ENCODE measurements around the gene HRH3.

HRH3 gene

DNA sequence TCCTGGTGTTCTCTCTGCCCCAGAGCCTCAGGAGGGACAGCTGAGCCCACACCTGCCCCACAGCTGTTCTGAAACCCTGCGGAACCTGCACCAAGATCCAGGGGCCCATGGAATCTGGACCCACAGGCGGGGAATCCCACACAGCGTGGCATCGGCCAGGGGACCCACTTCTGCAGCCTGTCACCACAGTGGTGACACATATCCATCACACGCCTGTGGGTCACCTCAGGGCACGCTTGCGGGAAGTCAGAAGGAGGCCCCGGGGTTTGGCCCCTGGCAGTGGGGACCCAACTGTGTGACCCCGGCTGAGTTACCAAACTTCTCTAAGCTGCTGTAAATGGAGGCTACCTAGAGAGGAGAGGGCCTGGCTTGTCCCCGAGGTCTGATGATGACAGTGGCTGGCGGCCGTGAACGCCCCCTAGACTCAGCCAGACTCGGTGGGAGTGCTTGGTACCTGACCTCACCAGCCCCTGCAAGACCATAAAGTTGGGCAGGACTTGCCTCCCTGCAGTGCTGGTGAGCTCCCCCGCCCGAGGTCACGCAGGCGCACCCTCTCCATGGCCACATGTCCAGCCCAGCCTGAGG, 2.3 kb upstream of the HRH3 start:
- Histone ChIP-seq H3K4me1 (ENCODE audit: control insufficient read depth, insufficient read depth, low read length) (peaks cover 15% of the 10 kb centered on the region), H3K36me3 (ENCODE audit: control insufficient read depth, insufficient read depth, low read length) (no peaks in the 10 kb centered on the region), H3K27me3 (ENCODE audit: control insufficient read depth, insufficient read depth, low read length) (peaks cover 94% of the 10 kb centered on the region), H3K4me3 (ENCODE audit: low read depth, low read length) (no peak overlapping the region), H3K9me3 (ENCODE audit: control insufficient read depth, insufficient read depth, low read depth, low read length) (no peaks in the 10 kb centered on the region), H3K9ac (ENCODE audit: low read length) (no peak overlapping the region), H3K27ac (ENCODE audit: low read depth, low read length) (no peak overlapping the region)

DNA sequence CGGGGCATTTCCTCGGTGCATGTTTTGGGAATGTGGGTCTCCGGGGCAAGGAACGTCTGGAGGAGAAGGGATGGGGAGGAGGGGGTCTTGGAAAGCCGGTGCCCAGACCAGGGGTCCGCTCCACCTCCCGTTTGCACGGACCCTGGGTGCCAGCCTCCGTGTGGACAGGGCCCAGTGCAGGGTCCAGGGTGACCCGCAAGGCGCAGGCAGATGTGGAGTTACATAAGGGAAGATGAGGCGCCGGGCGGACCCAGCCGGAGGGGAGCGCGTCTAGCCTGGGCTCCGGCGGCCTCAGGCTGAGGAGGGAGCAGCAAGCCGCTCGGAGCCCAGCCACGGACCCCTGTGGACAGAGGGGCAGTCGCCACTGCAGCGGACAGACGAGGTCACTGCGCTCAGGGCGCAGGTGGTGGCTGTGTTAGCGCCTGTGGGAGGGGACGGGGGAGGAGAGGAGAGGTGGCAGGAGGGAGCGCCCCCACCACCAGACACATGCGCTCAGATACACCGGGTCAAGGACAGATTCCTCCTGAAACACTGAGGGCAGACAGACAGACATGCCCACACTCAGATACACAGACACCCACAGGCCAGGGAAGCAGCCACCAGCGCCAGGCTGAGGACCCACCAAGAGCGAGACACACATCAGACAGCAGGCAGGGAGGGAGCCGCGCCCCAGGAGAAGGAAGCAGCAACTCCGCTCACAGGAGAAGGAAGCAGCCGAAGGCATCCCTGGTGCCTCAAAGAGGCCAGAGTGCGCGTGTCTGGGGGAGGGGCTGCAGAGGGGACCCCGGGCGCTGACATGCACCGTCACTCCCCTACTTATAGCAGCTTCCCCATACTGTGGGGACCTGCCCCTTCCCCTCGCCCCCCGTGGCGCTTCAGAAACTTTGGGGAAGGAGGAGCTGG, 839 bp upstream of the HRH3 start:
- Histone ChIP-seq H3K27ac (ENCODE audit: low read depth, low read length) (no peak overlapping the region), H3K36me3 (ENCODE audit: control insufficient read depth, insufficient read depth, low read length) (no peaks in the 10 kb centered on the region), H3K27me3 (ENCODE audit: control insufficient read depth, insufficient read depth, low read length) (peaks cover 98% of the 10 kb centered on the region), H3K4me1 (ENCODE audit: control insufficient read depth, insufficient read depth, low read length) (peaks cover 15% of the 10 kb centered on the region), H3K4me3 (ENCODE audit: low read depth, low read length) (peak overlapping the region; percentile 57), H3K9ac (ENCODE audit: low read length) (no peak overlapping the region), H3K9me3 (ENCODE audit: control insufficient read depth, insufficient read depth, low read depth, low read length) (no peaks in the 10 kb centered on the region)

DNA sequence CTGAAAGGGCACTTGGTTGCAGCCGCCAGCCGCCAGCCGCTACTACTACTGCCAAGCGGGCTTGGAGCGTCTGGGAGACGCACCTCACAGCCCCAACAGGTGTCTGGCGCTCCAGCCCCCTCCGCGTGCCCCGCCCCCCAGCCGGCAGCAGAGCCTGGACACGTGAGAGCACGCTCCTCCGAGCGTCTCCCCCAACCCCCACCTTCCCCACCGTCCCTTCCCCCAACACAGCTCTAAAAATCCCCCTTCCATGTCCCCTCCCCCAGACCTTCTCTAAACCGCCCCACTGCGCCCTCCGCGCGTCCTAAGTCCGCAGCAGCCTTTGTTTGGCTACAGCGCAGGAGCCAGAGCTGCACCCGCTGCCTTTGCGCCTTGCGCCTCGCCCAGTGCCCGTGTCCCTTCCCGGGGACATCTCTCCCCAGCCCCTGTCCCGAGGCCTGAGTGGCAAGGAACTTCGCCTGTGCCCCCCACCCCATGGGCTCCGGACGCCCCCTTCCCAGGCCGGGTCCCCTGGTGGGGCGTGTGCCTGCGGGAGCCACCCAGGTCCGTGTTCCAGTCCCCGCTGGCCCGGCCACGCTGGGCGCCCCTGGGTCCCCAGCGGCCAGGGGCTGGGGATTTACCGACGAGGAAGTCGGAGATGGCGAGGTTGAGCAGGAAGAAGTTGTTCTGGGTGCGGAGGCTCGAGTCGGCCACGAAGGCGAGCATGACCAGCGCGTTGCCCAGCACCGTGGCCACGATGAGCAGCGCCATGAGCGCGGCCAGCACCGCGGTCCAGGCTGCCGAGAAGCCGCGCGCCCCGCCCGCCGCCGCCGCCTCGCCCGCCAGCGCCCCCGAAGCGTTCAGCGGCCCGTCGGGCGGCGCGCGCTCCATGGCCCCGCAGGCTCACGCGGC, 732 bp downstream of the HRH3 start:
- Histone ChIP-seq H3K4me3 (ENCODE audit: low read depth, low read length) (peak overlapping the region; percentile 57), H3K27me3 (ENCODE audit: control insufficient read depth, insufficient read depth, low read length) (peaks cover 98% of the 10 kb centered on the region), H3K4me1 (ENCODE audit: control insufficient read depth, insufficient read depth, low read length) (peaks cover 15% of the 10 kb centered on the region), H3K27ac (ENCODE audit: low read depth, low read length) (no peak overlapping the region), H3K36me3 (ENCODE audit: control insufficient read depth, insufficient read depth, low read length) (no peaks in the 10 kb centered on the region), H3K9me3 (ENCODE audit: control insufficient read depth, insufficient read depth, low read depth, low read length) (no peaks in the 10 kb centered on the region), H3K9ac (ENCODE audit: low read length) (no peak overlapping the region)

DNA sequence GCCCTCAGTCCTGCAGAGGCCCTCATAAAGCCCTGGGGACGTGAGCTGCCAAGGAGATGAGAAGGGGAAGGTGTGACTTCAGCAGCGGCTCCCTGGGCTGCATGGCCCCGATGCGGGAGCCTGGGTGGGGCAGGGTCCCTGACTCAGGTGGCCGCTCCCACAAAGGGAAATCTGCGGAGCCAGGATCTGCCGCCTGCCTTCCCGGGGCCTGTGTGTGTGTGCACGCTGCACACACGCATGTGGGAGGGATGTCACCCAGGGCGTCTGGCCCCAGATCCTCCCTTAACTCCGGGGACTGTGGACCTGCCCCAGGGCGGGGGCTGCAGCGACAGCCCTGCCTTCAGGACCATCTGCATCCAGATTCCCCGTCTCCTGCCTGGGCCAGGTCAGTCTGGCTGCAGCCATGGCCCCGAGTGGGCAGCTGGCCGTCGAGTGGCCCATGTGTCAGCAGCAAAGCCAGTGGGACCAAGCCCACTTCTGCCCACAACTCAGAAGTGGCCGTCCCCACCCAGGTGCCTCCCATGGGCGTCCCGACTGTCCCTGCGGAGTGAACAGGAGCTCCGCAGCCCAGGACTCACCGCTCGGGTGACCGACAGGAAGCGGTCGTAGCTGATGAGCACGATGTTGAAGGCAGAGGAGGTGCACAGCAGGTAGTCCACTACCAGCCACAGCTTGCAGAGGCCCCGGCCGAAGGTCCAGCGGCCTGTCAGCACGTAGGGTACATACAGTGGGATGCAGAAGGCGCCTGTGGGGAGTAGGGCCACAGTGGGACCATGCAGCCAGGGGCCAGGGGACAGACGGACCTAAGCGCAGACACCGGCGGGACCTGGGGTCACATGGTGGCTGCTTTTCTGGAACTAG, 1.9 kb downstream of the HRH3 start:
- H3K9ac ChIP-seq (ENCODE audit: low read length): no peak overlapping the region

DNA sequence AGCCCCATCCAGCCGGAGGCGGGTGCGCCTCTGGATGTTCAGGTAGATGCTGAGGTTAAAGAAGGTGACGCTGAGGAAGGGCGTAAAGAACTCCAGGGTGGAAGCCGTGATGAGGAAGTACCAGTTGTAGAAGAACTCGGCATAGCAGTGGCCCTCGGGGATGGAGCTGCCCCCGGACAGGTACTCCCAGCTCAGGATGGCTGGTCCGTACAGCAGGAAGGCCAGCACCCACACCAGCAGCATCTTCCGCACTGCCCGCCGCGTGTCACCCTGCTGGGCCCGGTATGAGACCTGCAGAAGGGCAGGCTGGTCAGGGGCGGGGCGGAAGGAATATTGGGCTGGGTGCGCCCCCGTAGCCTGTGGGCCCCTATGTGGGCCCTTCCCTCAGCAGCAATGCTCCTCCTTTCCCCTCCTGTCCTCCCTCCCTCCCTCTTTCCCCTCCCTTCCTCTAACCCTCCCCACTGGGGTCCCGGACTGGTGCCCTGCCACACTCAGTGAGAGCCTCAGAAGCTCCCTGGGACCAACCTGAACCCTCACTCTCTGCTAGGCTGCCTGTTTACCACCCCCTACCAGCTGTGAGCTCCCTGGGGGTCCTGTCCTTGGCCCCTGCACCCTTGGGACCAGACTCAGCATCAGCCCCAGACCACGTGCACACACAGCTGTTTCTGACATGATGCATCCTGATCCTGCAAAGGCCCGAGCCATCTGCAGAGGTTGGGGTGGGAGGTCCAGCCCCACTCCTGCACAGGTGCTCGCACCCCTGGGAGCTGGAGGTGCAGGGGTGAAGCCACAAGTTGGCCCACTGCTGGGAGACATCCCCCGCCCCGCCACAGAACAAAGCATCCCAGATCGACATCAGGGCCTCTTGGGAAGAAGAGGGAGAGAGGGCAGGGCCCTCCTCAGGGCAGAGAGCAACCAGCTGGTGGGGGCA, 3.2 kb downstream of the HRH3 start:
- Histone ChIP-seq H3K27me3 (ENCODE audit: control insufficient read depth, insufficient read depth, low read length) (peaks cover 84% of the 10 kb centered on the region), H3K4me3 (ENCODE audit: low read depth, low read length) (no peak overlapping the region), H3K4me1 (ENCODE audit: control insufficient read depth, insufficient read depth, low read length) (peaks cover 15% of the 10 kb centered on the region), H3K36me3 (ENCODE audit: control insufficient read depth, insufficient read depth, low read length) (no peaks in the 10 kb centered on the region), H3K9me3 (ENCODE audit: control insufficient read depth, insufficient read depth, low read depth, low read length) (no peaks in the 10 kb centered on the region), H3K27ac (ENCODE audit: low read depth, low read length) (no peak overlapping the region), H3K9ac (ENCODE audit: low read length) (no peak overlapping the region)

More for the DNA sequence above, 1.9 kb downstream of the HRH3 start:
- Histone ChIP-seq H3K9me3 (ENCODE audit: control insufficient read depth, insufficient read depth, low read depth, low read length) (no peaks in the 10 kb centered on the region), H3K36me3 (ENCODE audit: control insufficient read depth, insufficient read depth, low read length) (no peaks in the 10 kb centered on the region), H3K4me1 (ENCODE audit: control insufficient read depth, insufficient read depth, low read length) (peaks cover 15% of the 10 kb centered on the region), H3K27ac (ENCODE audit: low read depth, low read length) (no peak overlapping the region), H3K4me3 (ENCODE audit: low read depth, low read length) (no peak overlapping the region), H3K27me3 (ENCODE audit: control insufficient read depth, insufficient read depth, low read length) (peaks cover 94% of the 10 kb centered on the region)

DNA sequence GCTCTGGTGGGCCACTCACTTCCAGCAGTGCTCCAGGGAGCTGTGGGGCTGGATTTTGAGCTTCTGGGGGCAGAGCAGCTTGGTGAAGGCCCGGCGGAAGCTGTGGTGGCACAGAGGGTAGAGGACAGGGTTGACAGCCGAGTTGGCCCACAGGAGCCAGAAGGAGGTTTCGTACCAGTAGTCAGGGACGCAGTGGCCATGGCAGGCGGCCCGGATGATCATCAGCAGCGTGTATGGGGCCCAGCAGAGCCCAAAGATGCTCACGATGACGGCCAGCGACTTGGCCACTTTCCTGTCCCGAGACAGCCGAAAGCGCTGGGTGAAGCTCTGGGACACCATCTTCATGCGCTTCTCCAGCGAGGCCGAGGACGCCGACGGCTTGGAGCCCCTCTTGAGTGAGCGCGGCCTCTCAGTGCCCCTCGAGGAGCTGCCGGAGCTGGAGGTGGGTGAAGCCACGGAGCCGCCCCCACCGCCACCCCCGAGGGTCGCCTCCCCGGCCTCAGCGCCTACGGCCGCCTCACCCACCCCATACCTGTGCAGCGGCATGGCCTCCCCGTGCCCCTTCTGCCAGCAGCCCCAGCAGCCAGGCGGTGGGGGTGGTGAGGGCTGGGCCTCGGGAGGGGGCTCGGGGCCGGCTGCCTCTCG, 4.0 kb downstream of the HRH3 start:
- H3K4me1 ChIP-seq (ENCODE audit: control insufficient read depth, insufficient read depth, low read length): peaks cover 13% of the 10 kb centered on the region
- H3K9me3 ChIP-seq (ENCODE audit: control insufficient read depth, insufficient read depth, low read depth, low read length): no peaks in the 10 kb centered on the region
- H3K27ac ChIP-seq (ENCODE audit: low read depth, low read length): no peak overlapping the region
- peaks cover 76% of the 10 kb centered on the region for H3K27me3 ChIP-seq (ENCODE audit: control insufficient read depth, insufficient read depth, low read length)
- H3K4me3 ChIP-seq (ENCODE audit: low read depth, low read length): no peak overlapping the region
- no peaks in the 10 kb centered on the region for H3K36me3 ChIP-seq (ENCODE audit: control insufficient read depth, insufficient read depth, low read length)
- H3K9ac ChIP-seq (ENCODE audit: low read length): no peak overlapping the region

DNA sequence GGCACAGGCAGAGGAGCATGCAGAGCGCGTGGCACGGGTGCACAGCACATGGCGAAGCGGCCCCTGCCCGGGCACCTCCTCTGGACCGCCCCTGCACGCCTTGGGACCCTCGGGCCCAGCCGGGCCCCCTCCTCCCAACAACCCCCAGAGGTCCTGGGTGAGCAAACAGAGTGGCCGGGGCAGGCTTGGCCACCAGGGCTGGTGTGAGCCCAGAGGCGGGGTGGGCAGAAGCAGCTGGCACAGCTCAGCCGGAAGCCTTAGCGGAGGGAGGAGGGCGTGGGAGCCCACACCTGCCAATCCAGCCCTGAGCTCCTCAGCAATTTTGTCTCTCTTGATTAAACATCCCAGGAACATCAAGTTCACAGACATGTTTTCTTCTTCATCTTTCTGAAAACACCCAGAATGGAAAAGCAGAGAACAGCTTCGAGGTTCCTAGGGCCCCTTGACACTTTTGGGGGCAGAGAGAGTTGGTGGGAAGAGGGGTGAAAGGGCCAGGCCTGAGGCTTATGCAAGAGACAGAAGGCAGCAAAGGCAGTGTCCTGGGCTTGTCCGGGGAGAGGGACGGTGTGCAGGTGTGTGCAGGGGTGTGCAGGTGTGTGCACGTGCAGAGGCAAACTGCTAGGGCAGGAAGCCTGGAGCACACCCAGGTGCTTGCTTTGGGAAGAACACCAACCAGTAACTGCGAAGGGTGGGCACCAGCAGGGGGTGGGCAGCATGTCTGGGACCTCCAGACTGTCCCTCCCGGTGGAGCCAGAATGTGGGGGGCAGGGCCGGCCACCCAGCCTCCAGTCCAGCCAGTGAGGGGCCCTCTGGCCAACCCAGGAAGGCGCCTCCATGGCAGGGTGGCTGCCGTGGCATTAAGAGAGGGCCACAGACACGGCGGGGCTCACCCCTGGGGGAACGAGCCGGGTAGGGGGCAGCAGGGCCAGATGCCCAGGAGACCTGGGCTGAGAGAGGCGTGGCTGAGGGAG, 4.8 kb downstream of the HRH3 start:
- Histone ChIP-seq H3K9me3 (ENCODE audit: control insufficient read depth, insufficient read depth, low read depth, low read length) (no peaks in the 10 kb centered on the region), H3K4me1 (ENCODE audit: control insufficient read depth, insufficient read depth, low read length) (peaks cover 9% of the 10 kb centered on the region), H3K27me3 (ENCODE audit: control insufficient read depth, insufficient read depth, low read length) (peaks cover 68% of the 10 kb centered on the region), H3K27ac (ENCODE audit: low read depth, low read length) (no peak overlapping the region), H3K9ac (ENCODE audit: low read length) (no peak overlapping the region), H3K36me3 (ENCODE audit: control insufficient read depth, insufficient read depth, low read length) (no peaks in the 10 kb centered on the region), H3K4me3 (ENCODE audit: low read depth, low read length) (no peak overlapping the region)

DNA sequence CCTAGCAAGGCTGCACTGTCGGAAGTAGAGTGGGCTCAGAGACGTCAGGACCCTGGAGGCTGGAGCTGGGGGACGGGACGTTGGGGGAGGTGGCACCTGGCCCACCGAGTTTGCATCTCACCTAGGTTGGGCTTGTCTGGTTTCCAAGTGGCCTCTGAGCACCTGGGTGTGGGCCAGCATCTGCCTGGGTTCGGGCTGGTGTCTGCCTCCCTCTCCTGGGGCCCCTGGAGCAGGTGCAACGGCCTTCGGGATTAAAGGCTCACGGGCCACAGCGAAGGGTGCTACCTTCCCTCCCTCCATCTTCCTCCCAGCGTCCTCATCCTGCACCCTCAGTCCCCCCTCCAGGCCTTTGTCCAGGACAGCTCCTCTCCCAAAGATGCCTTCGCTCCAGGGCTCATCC, 6.0 kb downstream of the HRH3 start:
- peaks cover 9% of the 10 kb centered on the region for H3K4me1 ChIP-seq (ENCODE audit: control insufficient read depth, insufficient read depth, low read length)
- H3K9me3 ChIP-seq (ENCODE audit: control insufficient read depth, insufficient read depth, low read depth, low read length): no peaks in the 10 kb centered on the region
- no peak overlapping the region for H3K27ac ChIP-seq (ENCODE audit: low read depth, low read length)
- no peaks in the 10 kb centered on the region for H3K36me3 ChIP-seq (ENCODE audit: control insufficient read depth, insufficient read depth, low read length)
- peaks cover 58% of the 10 kb centered on the region for H3K27me3 ChIP-seq (ENCODE audit: control insufficient read depth, insufficient read depth, low read length)
- no peak overlapping the region for H3K4me3 ChIP-seq (ENCODE audit: low read depth, low read length)
- H3K9ac ChIP-seq (ENCODE audit: low read length): no peak overlapping the region

DNA sequence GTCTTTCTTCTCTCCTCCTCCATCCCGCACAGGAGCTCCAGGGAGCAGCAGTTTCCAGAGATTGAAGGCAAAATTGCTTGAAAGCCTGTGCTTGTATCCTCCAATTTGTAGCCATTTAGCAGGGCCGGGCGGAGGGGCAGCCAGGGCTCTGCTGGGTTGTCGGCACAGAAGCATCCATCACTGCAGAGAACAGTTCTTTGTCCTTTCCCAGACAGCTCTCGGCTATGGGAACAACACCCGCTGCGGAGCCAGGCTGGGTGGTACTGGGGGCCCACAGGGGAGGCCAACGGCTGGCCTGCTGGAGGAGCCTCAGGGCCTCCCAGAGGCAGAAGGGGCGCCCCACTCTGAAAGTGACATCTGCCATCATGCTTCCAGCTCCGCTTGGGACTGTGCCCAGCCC, 7.8 kb downstream of the HRH3 start:
- no peaks in the 10 kb centered on the region for H3K36me3 ChIP-seq (ENCODE audit: control insufficient read depth, insufficient read depth, low read length)
- H3K27ac ChIP-seq (ENCODE audit: low read depth, low read length): no peak overlapping the region
- peaks cover 40% of the 10 kb centered on the region for H3K27me3 ChIP-seq (ENCODE audit: control insufficient read depth, insufficient read depth, low read length)
- H3K4me1 ChIP-seq (ENCODE audit: control insufficient read depth, insufficient read depth, low read length): no peaks in the 10 kb centered on the region; the same call in 1 of the 2 replicates
- H3K9ac ChIP-seq (ENCODE audit: low read length): no peak overlapping the region
- no peak overlapping the region for H3K4me3 ChIP-seq (ENCODE audit: low read depth, low read length)
- H3K9me3 ChIP-seq (ENCODE audit: control insufficient read depth, insufficient read depth, low read depth, low read length): no peaks in the 10 kb centered on the region

Measured in HUES6 (cell line).